PFSK-1 (cell line): ENCODE results near the gene KRTAP10-11.

Experiments used
- POLR2AphosphoS5 ChIP-seq: IDR thresholded peaks from 2 replicates; pipeline ENCODE4 v1.6.1; 2012; ENCODE audit warnings: low read depth, mild to moderate bottlenecking, control low read depth, low read length, moderate library complexity
- SIN3A ChIP-seq: IDR thresholded peaks from 2 replicates; pipeline ENCODE4 v1.6.1; 2012; ENCODE audit warnings: mild to moderate bottlenecking, low read length, moderate library complexity, borderline replicate concordance; ENCODE audit not compliant: insufficient read depth

DNA sequence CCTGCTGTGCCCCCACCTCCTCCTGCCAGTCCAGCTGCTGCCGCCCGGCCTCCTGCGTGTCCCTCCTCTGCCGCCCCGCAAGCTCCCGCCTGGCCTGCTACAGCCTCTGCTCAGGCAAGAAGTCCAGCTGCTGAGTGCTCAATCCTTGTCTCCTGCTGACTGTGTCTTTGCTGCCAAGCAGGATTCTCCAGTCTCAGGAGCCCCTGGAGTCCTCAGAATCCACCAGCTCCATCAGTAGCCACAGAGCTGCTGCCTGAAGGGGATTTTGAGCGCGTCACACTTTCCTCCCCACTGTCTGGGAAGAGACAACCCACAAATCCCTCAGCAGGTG is 973 bp downstream of the KRTAP10-11 start:
- TF ChIP-seq SIN3A (no peak), POLR2AphosphoS5 (no peak)
